Measurements from ENCODE around the gene ERC2. TPM values are rescaled to one million over a fixed set of nuclear protein-coding genes. Genes with fewer than 3 reads are reported as not detected.
"Not testable (repeated sequence)": the region's sequence is repeated elsewhere in the genome, so short reads cannot be mapped to it uniquely, and the experiment has no call there.

ERC2 gene
- total RNA-seq, 1 donor, result 0.36 TPM

DNA sequence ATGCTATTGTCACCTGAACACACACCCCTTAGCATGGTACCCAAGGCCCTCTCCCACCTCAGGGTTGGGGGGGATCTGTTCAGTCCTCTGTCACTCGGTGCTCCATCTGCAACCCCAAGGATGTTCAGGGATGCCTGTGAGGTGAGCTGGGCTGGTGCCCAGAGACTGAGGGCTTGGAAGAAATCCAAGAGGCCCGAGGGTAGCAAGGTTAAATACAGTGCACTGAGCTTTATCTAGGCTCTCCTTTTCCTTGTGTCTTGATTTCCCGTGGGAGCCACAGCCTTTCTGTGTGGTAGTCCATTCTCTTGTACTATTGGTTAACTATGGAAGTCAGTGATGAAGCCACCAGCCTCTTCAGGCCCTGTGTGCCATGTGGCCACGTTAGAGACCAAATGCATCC is 962.5 kb downstream of the ERC2 start:
- DNase-seq (ENCODE audit: insufficient read length, low spot score, missing footprints), result no peak
- no peaks in the 10 kb centered on the region for H3K9me3 ChIP-seq (ENCODE audit: low read depth, low read length)
- no peak overlapping the region for H2AFZ ChIP-seq (ENCODE audit: low read length)
- no peak overlapping the region for H3K4me2 ChIP-seq (ENCODE audit: insufficient read depth, low read length)
- no peaks in the 10 kb centered on the region for H3K79me2 ChIP-seq (ENCODE audit: insufficient read depth, low read length)
- H3K4me1 ChIP-seq (ENCODE audit: insufficient read depth, low read length), result peaks cover 14% of the 10 kb centered on the region
- H3K27ac ChIP-seq (ENCODE audit: low read depth, low read length), result no peak overlapping the region
- TF ChIP-seq, protein P1, sequence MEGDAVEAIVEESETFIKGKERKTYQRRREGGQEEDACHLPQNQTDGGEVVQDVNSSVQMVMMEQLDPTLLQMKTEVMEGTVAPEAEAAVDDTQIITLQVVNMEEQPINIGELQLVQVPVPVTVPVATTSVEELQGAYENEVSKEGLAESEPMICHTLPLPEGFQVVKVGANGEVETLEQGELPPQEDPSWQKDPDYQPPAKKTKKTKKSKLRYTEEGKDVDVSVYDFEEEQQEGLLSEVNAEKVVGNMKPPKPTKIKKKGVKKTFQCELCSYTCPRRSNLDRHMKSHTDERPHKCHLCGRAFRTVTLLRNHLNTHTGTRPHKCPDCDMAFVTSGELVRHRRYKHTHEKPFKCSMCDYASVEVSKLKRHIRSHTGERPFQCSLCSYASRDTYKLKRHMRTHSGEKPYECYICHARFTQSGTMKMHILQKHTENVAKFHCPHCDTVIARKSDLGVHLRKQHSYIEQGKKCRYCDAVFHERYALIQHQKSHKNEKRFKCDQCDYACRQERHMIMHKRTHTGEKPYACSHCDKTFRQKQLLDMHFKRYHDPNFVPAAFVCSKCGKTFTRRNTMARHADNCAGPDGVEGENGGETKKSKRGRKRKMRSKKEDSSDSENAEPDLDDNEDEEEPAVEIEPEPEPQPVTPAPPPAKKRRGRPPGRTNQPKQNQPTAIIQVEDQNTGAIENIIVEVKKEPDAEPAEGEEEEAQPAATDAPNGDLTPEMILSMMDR (IDR thresholded peaks at IDR 0.05; ENCODE audit: extremely low read depth, low read depth, low read length), result no peak
- H3K4me3 ChIP-seq (ENCODE audit: insufficient read depth, low read length), result no peak overlapping the region
- no peaks in the 10 kb centered on the region for H3K27me3 ChIP-seq (ENCODE audit: insufficient read depth, low read length)
- H3K36me3 ChIP-seq (ENCODE audit: insufficient read depth, low read length), result no peaks in the 10 kb centered on the region
- no peaks in the 10 kb centered on the region for H4K20me1 ChIP-seq (ENCODE audit: insufficient read depth, low read length)

DNA sequence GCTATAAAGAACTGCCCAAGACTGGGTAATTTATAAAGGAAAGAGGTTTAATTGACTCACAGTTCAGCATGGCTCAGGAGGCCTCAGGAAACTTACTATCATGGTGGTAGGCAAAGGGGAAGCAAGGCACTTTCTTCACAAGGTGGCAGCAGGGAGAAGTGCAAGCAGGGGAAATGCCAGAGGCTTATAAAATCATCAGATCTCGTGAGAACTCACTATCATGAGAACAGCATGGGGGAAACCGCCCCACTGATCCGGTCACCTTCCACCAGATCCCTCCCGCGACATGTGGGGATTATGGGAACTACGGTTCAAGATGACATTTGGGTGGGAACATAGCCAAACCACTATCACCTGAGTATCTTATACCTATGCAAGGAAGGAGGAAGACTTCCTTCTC is 963.2 kb downstream of the ERC2 start:
- not testable (repeated sequence) for H4K20me1 ChIP-seq (ENCODE audit: insufficient read depth, low read length); H3K4me2 ChIP-seq (ENCODE audit: insufficient read depth, low read length); H3K36me3 ChIP-seq (ENCODE audit: insufficient read depth, low read length); H3K9me3 ChIP-seq (ENCODE audit: low read depth, low read length); H3K27ac ChIP-seq (ENCODE audit: low read depth, low read length); H2AFZ ChIP-seq (ENCODE audit: low read length); H3K79me2 ChIP-seq (ENCODE audit: insufficient read depth, low read length); H3K4me3 ChIP-seq (ENCODE audit: insufficient read depth, low read length); H3K27me3 ChIP-seq (ENCODE audit: insufficient read depth, low read length); DNase-seq (ENCODE audit: insufficient read length, low spot score, missing footprints)
- TF ChIP-seq, protein P1 (IDR thresholded peaks at IDR 0.05; ENCODE audit: extremely low read depth, low read depth, low read length), result peak; percentile 41
- H3K4me1 ChIP-seq (ENCODE audit: insufficient read depth, low read length), result peaks cover 21% of the 10 kb centered on the region

DNA sequence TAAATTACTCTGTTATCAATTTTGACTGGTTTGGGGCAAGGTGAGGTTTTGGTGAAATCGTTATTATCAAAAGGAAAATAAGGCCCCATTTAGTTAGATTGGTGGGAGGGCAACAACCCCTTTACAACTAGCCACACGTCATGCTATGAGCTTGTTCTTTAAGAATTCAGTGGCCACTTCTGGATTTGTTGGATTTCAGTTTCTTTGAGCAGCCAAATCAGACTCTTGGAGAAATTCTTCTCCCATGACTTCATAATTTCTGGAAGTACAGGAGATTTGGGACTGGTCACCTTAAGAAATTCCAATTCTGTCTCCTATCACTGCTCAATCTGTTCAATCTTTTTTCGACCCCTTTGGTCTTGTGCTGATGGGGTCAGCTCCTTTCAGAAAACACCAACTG is 966.4 kb downstream of the ERC2 start:
- H3K79me2 ChIP-seq (ENCODE audit: insufficient read depth, low read length), result no peaks in the 10 kb centered on the region
- H3K4me2 ChIP-seq (ENCODE audit: insufficient read depth, low read length), result no peak overlapping the region
- H3K9me3 ChIP-seq (ENCODE audit: low read depth, low read length), result no peaks in the 10 kb centered on the region
- H3K36me3 ChIP-seq (ENCODE audit: insufficient read depth, low read length), result no peaks in the 10 kb centered on the region
- H3K4me3 ChIP-seq (ENCODE audit: insufficient read depth, low read length), result no peak overlapping the region
- no peak overlapping the region for H2AFZ ChIP-seq (ENCODE audit: low read length)
- H3K4me1 ChIP-seq (ENCODE audit: insufficient read depth, low read length), result peaks cover 21% of the 10 kb centered on the region
- no peak overlapping the region for H3K27ac ChIP-seq (ENCODE audit: low read depth, low read length)
- TF ChIP-seq, protein P1 (IDR thresholded peaks at IDR 0.05; ENCODE audit: extremely low read depth, low read depth, low read length), result no peak
- DNase-seq (ENCODE audit: insufficient read length, low spot score, missing footprints), result no peak
- H4K20me1 ChIP-seq (ENCODE audit: insufficient read depth, low read length), result no peaks in the 10 kb centered on the region
- no peaks in the 10 kb centered on the region for H3K27me3 ChIP-seq (ENCODE audit: insufficient read depth, low read length)

DNA sequence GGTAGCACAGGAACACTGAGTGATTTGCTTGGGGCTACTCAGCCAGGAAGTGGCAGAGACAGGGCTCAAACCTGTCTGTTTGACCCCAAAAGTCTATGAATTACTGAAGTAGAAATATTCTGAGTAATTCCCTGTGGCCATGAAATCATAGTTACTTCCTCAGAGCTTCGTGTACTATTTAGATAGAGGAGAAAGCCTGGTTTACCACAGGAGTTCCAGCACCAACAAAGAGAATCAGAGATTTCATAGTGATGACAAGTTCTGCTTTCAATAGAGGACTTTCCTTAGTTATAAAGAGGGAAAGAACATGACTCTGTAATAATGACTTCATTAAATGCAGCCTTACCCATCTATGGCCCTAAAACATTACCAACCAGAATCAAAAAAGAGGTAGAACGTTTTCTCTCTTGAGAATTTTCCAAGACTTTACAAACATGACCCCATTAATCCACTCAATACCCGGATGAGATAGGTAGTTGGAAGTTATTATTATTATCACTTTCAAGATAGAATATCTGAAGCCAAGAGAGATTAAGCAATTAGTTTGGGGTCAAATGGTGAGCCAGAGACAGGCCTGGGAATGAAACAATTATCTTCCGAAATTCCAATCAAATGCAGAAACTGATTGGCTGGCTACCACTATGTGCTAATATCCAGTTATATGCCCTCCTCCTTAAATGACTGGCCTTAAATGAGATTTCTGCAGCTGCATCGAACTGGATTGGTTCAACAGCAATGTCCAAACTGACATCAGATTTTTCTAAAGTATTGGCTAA is 967.5 kb downstream of the ERC2 start:
- Histone ChIP-seq H2AFZ (ENCODE audit: low read length) (peak overlapping the region; percentile 44), H3K9me3 (ENCODE audit: low read depth, low read length) (no peaks in the 10 kb centered on the region), H3K36me3 (ENCODE audit: insufficient read depth, low read length) (no peaks in the 10 kb centered on the region), H3K79me2 (ENCODE audit: insufficient read depth, low read length) (no peaks in the 10 kb centered on the region), H4K20me1 (ENCODE audit: insufficient read depth, low read length) (no peaks in the 10 kb centered on the region), H3K27me3 (ENCODE audit: insufficient read depth, low read length) (no peaks in the 10 kb centered on the region), H3K4me2 (ENCODE audit: insufficient read depth, low read length) (no peak overlapping the region), H3K4me3 (ENCODE audit: insufficient read depth, low read length) (no peak overlapping the region), H3K4me1 (ENCODE audit: insufficient read depth, low read length) (peaks cover 21% of the 10 kb centered on the region), H3K27ac (ENCODE audit: low read depth, low read length) (peak overlapping the region; percentile 37)
- DNase-seq (ENCODE audit: insufficient read length, low spot score, missing footprints), result no peak
- TF ChIP-seq, protein P1 (IDR thresholded peaks at IDR 0.05; ENCODE audit: extremely low read depth, low read depth, low read length), result no peak

Data from osteoblast (primary cell).